Activated B cell treated with CpG ODN at 0.5 μM for 24 hours (primary cell): ENCODE data around the gene SARDH. TPM values are rescaled to one million over a fixed set of nuclear protein-coding genes. Genes with fewer than 3 reads are reported as not detected.

Source experiments
- ATAC-seq: fragments of 200-7000 bp; cut with Tn5 transposase; one replicate; pipeline ENCODE4 v1.10.0; 2021; ENCODE audit warnings: low read depth, mild to moderate bottlenecking, moderate library complexity
- CTCF ChIA-PET: fragments of 350-600 bp; sonication (Branson Sonifier 250); formaldehyde crosslinking; loops from one replicate; lab custom pipeline; 2021; ENCODE audit warnings: antibody characterized with exemption; lab: Charles Lee
- POLR2A ChIA-PET: fragments of 350-600 bp; sonication (Branson Sonifier 250); formaldehyde crosslinking; loops from one replicate; lab custom pipeline; 2021; ENCODE audit warnings: antibody characterized with exemption; lab: Charles Lee
- DNase-seq: peaks from one replicate; pipeline ENCODE4 v3.0.0; 2022
- H3K27ac Mint-ChIP-seq: one replicate; pipeline ENCODE4 v1.8.0; 2020; ENCODE audit warnings: mixed read lengths
- H3K27me3 Mint-ChIP-seq: one replicate; pipeline ENCODE4 v1.8.0; 2021; ENCODE audit warnings: mixed read lengths
- H3K36me3 Mint-ChIP-seq: one replicate; pipeline ENCODE4 v1.8.0; 2021; ENCODE audit warnings: low read depth, mixed read lengths
- H3K4me1 Mint-ChIP-seq: one replicate; pipeline ENCODE4 v1.8.0; 2021; ENCODE audit warnings: mixed read lengths
- H3K4me3 Mint-ChIP-seq: one replicate; pipeline ENCODE4 v1.8.0; 2020; ENCODE audit warnings: mild to moderate bottlenecking, mixed read lengths
- H3K9me3 Mint-ChIP-seq: one replicate; pipeline ENCODE4 v1.8.0; 2020; ENCODE audit warnings: mixed read lengths
- CTCF ChIP-seq: fragments of 200-600 bp; IDR thresholded peaks from one replicate; pipeline ENCODE4 v1.8.0; 2022; ENCODE audit warnings: antibody characterized with exemption, mild to moderate bottlenecking
- intact Hi-C: fragments of 100-400 bp; cut with micrococcal nuclease; formaldehyde crosslinking; loops from one replicate; pipeline ENCODE4 v1.15.1; 2024
- total RNA-seq: library from RNA; stranded (reverse); gene quantifications from 2 replicates; pipeline ENCODE4 v1.2.3, GENCODE V29; 2022

The SARDH gene
- total RNA-seq, 1 donor from 2014 or later, result not detected

DNA sequence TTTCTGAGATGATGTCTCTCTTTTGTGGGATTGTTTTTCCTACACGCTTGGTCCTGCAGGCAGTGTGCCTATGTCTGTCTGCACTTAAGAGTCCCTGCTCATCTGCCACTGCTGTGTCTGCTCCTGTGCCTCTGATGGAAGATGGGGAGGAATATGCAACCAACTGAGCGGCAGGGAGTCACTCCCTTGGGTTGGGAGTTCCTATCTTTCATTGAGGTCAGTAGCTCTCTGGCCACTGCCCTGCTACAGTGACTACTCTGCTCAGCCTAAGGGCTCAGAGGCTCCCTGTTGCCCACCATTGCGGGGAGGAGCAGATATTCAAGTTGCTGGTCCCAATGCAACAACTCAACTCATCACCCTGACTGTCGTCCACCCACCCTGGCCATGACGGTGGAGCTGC, 115.6 kb downstream of the SARDH start:
- H3K4me1 Mint-ChIP-seq, result peaks cover 6% of the 10 kb centered on the region
- ATAC-seq (no peak), DNase-seq (no peak)
- ChIA-PET CTCF (no interaction called here), POLR2A (no interaction called here)
- intact Hi-C loops, result no loop called here
- H3K4me3 Mint-ChIP-seq, result no peak overlapping the region
- H3K27me3 Mint-ChIP-seq, result peaks cover 18% of the 10 kb centered on the region
- peaks cover 17% of the 10 kb centered on the region for H3K9me3 Mint-ChIP-seq
- TF ChIP-seq CTCF, result no peak
- H3K36me3 Mint-ChIP-seq, result no peaks in the 10 kb centered on the region
- no peak overlapping the region for H3K27ac Mint-ChIP-seq

GRCh38 chr9:133621725-133622267, 116.4 kb downstream of the SARDH start:
- H3K4me1 Mint-ChIP-seq, result peaks cover 6% of the 10 kb centered on the region
- peaks cover 11% of the 10 kb centered on the region for H3K9me3 Mint-ChIP-seq
- intact Hi-C loops, result no loop called here
- ChIA-PET POLR2A (no interaction called here), CTCF (no interaction called here)
- no peak for TF ChIP-seq CTCF
- peaks cover 18% of the 10 kb centered on the region for H3K27me3 Mint-ChIP-seq
- no peak overlapping the region for H3K4me3 Mint-ChIP-seq
- no peaks in the 10 kb centered on the region for H3K36me3 Mint-ChIP-seq
- ATAC-seq (no peak), DNase-seq (no peak)
- H3K27ac Mint-ChIP-seq, result no peak overlapping the region

GRCh38 chr9:133619791-133620190, 118.4 kb downstream of the SARDH start:
- no peak for TF ChIP-seq CTCF
- intact Hi-C loops, result no loop called here
- no peaks in the 10 kb centered on the region for H3K36me3 Mint-ChIP-seq
- ATAC-seq (peak; percentile 68), DNase-seq (no peak)
- H3K27ac Mint-ChIP-seq, result no peak overlapping the region
- peaks cover 2% of the 10 kb centered on the region for H3K9me3 Mint-ChIP-seq
- ChIA-PET CTCF (no interaction called here), POLR2A (interaction anchor here (0.6 kb wide), 1 partner anchor 82 kb away, joined by 3 read pairs; no protein-coding TSS in a partner anchor)
- no peak overlapping the region for H3K4me3 Mint-ChIP-seq
- H3K4me1 Mint-ChIP-seq, result peaks cover 6% of the 10 kb centered on the region
- H3K27me3 Mint-ChIP-seq, result peaks cover 25% of the 10 kb centered on the region

DNA sequence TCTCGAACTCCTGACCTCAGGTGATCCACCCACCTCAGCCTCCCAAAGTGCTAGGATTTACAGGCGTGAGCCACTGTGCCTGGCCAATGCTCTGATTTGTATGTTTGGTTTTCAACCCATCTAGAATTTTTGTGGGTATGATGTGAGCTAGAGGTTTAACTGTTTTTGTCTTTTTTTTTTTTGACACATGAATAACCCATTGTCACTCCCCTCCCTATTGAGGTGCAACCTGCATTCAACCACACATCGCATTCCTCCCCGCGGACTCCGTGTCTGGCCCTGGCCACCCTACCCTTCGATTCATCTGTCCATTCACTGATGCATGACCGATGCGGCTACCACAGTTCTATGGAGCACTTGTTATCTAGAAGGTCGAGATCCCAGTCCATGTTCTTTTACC, 119.4 kb downstream of the SARDH start:
- no peaks in the 10 kb centered on the region for H3K9me3 Mint-ChIP-seq
- CTCF ChIA-PET, result no interaction called here
- POLR2A ChIA-PET, result no interaction called here
- H3K4me3 Mint-ChIP-seq, result no peak overlapping the region
- ATAC-seq (no peak), DNase-seq (no peak)
- no peak overlapping the region for H3K27ac Mint-ChIP-seq
- H3K4me1 Mint-ChIP-seq, result peaks cover 6% of the 10 kb centered on the region
- intact Hi-C loops, result no loop called here
- H3K27me3 Mint-ChIP-seq, result peaks cover 25% of the 10 kb centered on the region
- no peak for TF ChIP-seq CTCF
- no peaks in the 10 kb centered on the region for H3K36me3 Mint-ChIP-seq

- Mint-ChIP-seq H3K27me3 (peaks cover 21% of the 10 kb centered on the region), H3K9me3 (no peaks in the 10 kb centered on the region), H3K36me3 (no peaks in the 10 kb centered on the region), H3K4me3 (no peak overlapping the region), H3K27ac (no peak overlapping the region), H3K4me1 (peaks cover 6% of the 10 kb centered on the region)
- ATAC-seq, result no peak
- intact Hi-C loops, result no loop called here
- no peak for TF ChIP-seq CTCF
- ChIA-PET POLR2A (interaction anchor here (0.6 kb wide), 1 partner anchor 367 kb away, joined by 3 read pairs; no protein-coding TSS in a partner anchor), CTCF (no interaction called here)
- no peak for DNase-seq
Measured at GRCh38 chr9:133616643-133617405, 121.3 kb downstream of the SARDH start.
